Measurements from ENCODE around the gene PRPF31. TPM values are rescaled to one million over a fixed set of nuclear protein-coding genes. Genes with fewer than 3 reads are reported as not detected.

PRPF31 gene
- total RNA-seq, 1 donor from 2014 or later, result 34.4 TPM

- Histone ChIP-seq H3K4me3 (ENCODE audit: low read length in 3 of 3) (no peak overlapping the region), H3K9me3 (ENCODE audit: control insufficient read depth in 3 of 3, low read length in 3 of 3) (no peaks in the 10 kb centered on the region), H3K9ac (ENCODE audit: low read depth in 1 of 3, low read length in 3 of 3) (no peak overlapping the region), H3K4me1 (ENCODE audit: control insufficient read depth in 3 of 3, insufficient read depth in 3 of 3, low read length in 3 of 3) (no peaks in the 10 kb centered on the region), H3K27ac (ENCODE audit: low read depth, low read length) (no peak overlapping the region), H3K36me3 (ENCODE audit: control insufficient read depth in 3 of 3, insufficient read depth in 3 of 3, low read length in 3 of 3) (peaks cover 61 to 66% (median 65%) of the 10 kb centered on the region in 3 donors), H3K27me3 (ENCODE audit: control insufficient read depth in 3 of 3, insufficient read depth in 3 of 3, low read length in 3 of 3) (no peaks in the 10 kb centered on the region)
Observed at GRCh38 chr19:54128441-54128725, 12.8 kb downstream of the PRPF31 start.

- H3K9ac ChIP-seq (ENCODE audit: low read depth in 1 of 3, low read length in 3 of 3), result no peak overlapping the region
- peaks cover 55 to 60% (median 59%) of the 10 kb centered on the region in 3 donors for H3K36me3 ChIP-seq (ENCODE audit: control insufficient read depth in 3 of 3, insufficient read depth in 3 of 3, low read length in 3 of 3)
- H3K4me3 ChIP-seq (ENCODE audit: low read length in 3 of 3), result no peak overlapping the region
- H3K27me3 ChIP-seq (ENCODE audit: control insufficient read depth in 3 of 3, insufficient read depth in 3 of 3, low read length in 3 of 3), result no peaks in the 10 kb centered on the region
- H3K4me1 ChIP-seq (ENCODE audit: control insufficient read depth in 3 of 3, insufficient read depth in 3 of 3, low read length in 3 of 3), result no peaks in the 10 kb centered on the region
- H3K9me3 ChIP-seq (ENCODE audit: control insufficient read depth in 3 of 3, low read length in 3 of 3), result no peaks in the 10 kb centered on the region
- H3K27ac ChIP-seq (ENCODE audit: low read depth, low read length), result no peak overlapping the region
Observed at GRCh38 chr19:54128796-54129616, 13.5 kb downstream of the PRPF31 start.

- H3K27me3 ChIP-seq (ENCODE audit: control insufficient read depth in 3 of 3, insufficient read depth in 3 of 3, low read length in 3 of 3), result no peaks in the 10 kb centered on the region
- H3K36me3 ChIP-seq (ENCODE audit: control insufficient read depth in 3 of 3, insufficient read depth in 3 of 3, low read length in 3 of 3), result peaks cover 49 to 54% (median 54%) of the 10 kb centered on the region in 3 donors
- H3K9ac ChIP-seq (ENCODE audit: low read depth in 1 of 3, low read length in 3 of 3), result no peak overlapping the region
- no peak overlapping the region for H3K4me3 ChIP-seq (ENCODE audit: low read length in 3 of 3)
- H3K9me3 ChIP-seq (ENCODE audit: control insufficient read depth in 3 of 3, low read length in 3 of 3), result no peaks in the 10 kb centered on the region
- H3K27ac ChIP-seq (ENCODE audit: low read depth, low read length), result no peak overlapping the region
- H3K4me1 ChIP-seq (ENCODE audit: control insufficient read depth in 3 of 3, insufficient read depth in 3 of 3, low read length in 3 of 3), result no peaks in the 10 kb centered on the region
Observed at GRCh38 chr19:54129617-54129996, 14.1 kb downstream of the PRPF31 start.

- Histone ChIP-seq H3K36me3 (ENCODE audit: control insufficient read depth in 3 of 3, insufficient read depth in 3 of 3, low read length in 3 of 3) (peaks cover 20 to 26% (median 25%) of the 10 kb centered on the region in 3 donors), H3K4me3 (ENCODE audit: low read length in 3 of 3) (no peak overlapping the region), H3K27me3 (ENCODE audit: control insufficient read depth in 3 of 3, insufficient read depth in 3 of 3, low read length in 3 of 3) (no peaks in the 10 kb centered on the region), H3K27ac (ENCODE audit: low read depth, low read length) (no peak overlapping the region), H3K9ac (ENCODE audit: low read depth in 1 of 3, low read length in 3 of 3) (no peak overlapping the region), H3K4me1 (ENCODE audit: control insufficient read depth in 3 of 3, insufficient read depth in 3 of 3, low read length in 3 of 3) (peaks cover 12 to 13% (median 12%) of the 10 kb centered on the region in 3 donors), H3K9me3 (ENCODE audit: control insufficient read depth in 3 of 3, low read length in 3 of 3) (no peaks in the 10 kb centered on the region)
Observed at GRCh38 chr19:54133312-54133956, 17.9 kb downstream of the PRPF31 start.

- H3K36me3 ChIP-seq (ENCODE audit: control insufficient read depth in 3 of 3, insufficient read depth in 3 of 3, low read length in 3 of 3), result peaks cover 16 to 22% (median 21%) of the 10 kb centered on the region in 3 donors
- H3K9ac ChIP-seq (ENCODE audit: low read depth in 1 of 3, low read length in 3 of 3), result no peak overlapping the region
- H3K27me3 ChIP-seq (ENCODE audit: control insufficient read depth in 3 of 3, insufficient read depth in 3 of 3, low read length in 3 of 3), result no peaks in the 10 kb centered on the region
- no peak overlapping the region for H3K4me3 ChIP-seq (ENCODE audit: low read length in 3 of 3)
- no peaks in the 10 kb centered on the region for H3K9me3 ChIP-seq (ENCODE audit: control insufficient read depth in 3 of 3, low read length in 3 of 3)
- no peak overlapping the region for H3K27ac ChIP-seq (ENCODE audit: low read depth, low read length)
- H3K4me1 ChIP-seq (ENCODE audit: control insufficient read depth in 3 of 3, insufficient read depth in 3 of 3, low read length in 3 of 3), result peaks cover 18 to 19% (median 19%) of the 10 kb centered on the region in 3 donors
Observed at GRCh38 chr19:54133957-54134590, 18.5 kb downstream of the PRPF31 start.

- Histone ChIP-seq H3K4me3 (ENCODE audit: low read length in 3 of 3) (peak overlapping the region; percentile 78 to 93 (median 88)), H3K27ac (ENCODE audit: low read depth, low read length) (peak overlapping the region; percentile 24), H3K36me3 (ENCODE audit: control insufficient read depth in 3 of 3, insufficient read depth in 3 of 3, low read length in 3 of 3) (peaks cover 7 to 20% (median 12%) of the 10 kb centered on the region in 3 donors), H3K9ac (ENCODE audit: low read depth in 1 of 3, low read length in 3 of 3) (peak overlapping the region; percentile 54 to 86 (median 62)), H3K27me3 (ENCODE audit: control insufficient read depth in 3 of 3, insufficient read depth in 3 of 3, low read length in 3 of 3) (no peaks in the 10 kb centered on the region), H3K9me3 (ENCODE audit: control insufficient read depth in 3 of 3, low read length in 3 of 3) (no peaks in the 10 kb centered on the region), H3K4me1 (ENCODE audit: control insufficient read depth in 3 of 3, insufficient read depth in 3 of 3, low read length in 3 of 3) (peaks cover 33 to 40% (median 38%) of the 10 kb centered on the region in 3 donors)
Observed at GRCh38 chr19:54136086-54136863, 20.7 kb downstream of the PRPF31 start.

- peak overlapping the region; percentile 95 for H3K27ac ChIP-seq (ENCODE audit: low read depth, low read length)
- peaks cover 33 to 40% (median 38%) of the 10 kb centered on the region in 3 donors for H3K4me1 ChIP-seq (ENCODE audit: control insufficient read depth in 3 of 3, insufficient read depth in 3 of 3, low read length in 3 of 3)
- no peaks in the 10 kb centered on the region for H3K27me3 ChIP-seq (ENCODE audit: control insufficient read depth in 3 of 3, insufficient read depth in 3 of 3, low read length in 3 of 3)
- H3K36me3 ChIP-seq (ENCODE audit: control insufficient read depth in 3 of 3, insufficient read depth in 3 of 3, low read length in 3 of 3), result peaks cover 4 to 18% (median 7%) of the 10 kb centered on the region in 3 donors
- no peaks in the 10 kb centered on the region for H3K9me3 ChIP-seq (ENCODE audit: control insufficient read depth in 3 of 3, low read length in 3 of 3)
- peak overlapping the region; percentile 78 to 93 (median 88) for H3K4me3 ChIP-seq (ENCODE audit: low read length in 3 of 3)
- H3K9ac ChIP-seq (ENCODE audit: low read depth in 1 of 3, low read length in 3 of 3), result peak overlapping the region; percentile 54 to 92 (median 62)
Observed at GRCh38 chr19:54136864-54137698, 21.5 kb downstream of the PRPF31 start.

- Histone ChIP-seq H3K4me3 (ENCODE audit: low read length in 3 of 3) (peak within 1 kb of the TSS; percentile 78 to 93 (median 88)), H3K27ac (ENCODE audit: low read depth, low read length) (peak within 1 kb of the TSS; percentile 95), H3K9me3 (ENCODE audit: control insufficient read depth in 3 of 3, low read length in 3 of 3) (no peaks in the 10 kb centered on the region), H3K36me3 (ENCODE audit: control insufficient read depth in 3 of 3, insufficient read depth in 3 of 3, low read length in 3 of 3) (peaks cover 8 to 23% (median 14%) of the 10 kb centered on the region in 3 donors), H3K4me1 (ENCODE audit: control insufficient read depth in 3 of 3, insufficient read depth in 3 of 3, low read length in 3 of 3) (peaks cover 33 to 40% (median 38%) of the 10 kb centered on the region in 3 donors), H3K27me3 (ENCODE audit: control insufficient read depth in 3 of 3, insufficient read depth in 3 of 3, low read length in 3 of 3) (no peaks in the 10 kb centered on the region), H3K9ac (ENCODE audit: low read depth in 1 of 3, low read length in 3 of 3) (peak within 1 kb of the TSS; percentile 76 to 93 (median 92))
Observed at GRCh38 chr19:54137699-54138488, 22.3 kb downstream of the PRPF31 start, which contains the start of gene CNOT3. Gene CNOT3 (plus strand): TSS chr19:54137762. CDS start chr19:54142979, 5,217 bp downstream.

Measured in skeletal muscle tissue (tissue), 4 donors.